Skeletal muscle tissue (tissue), 4 donors: ENCODE measurements around the gene KLK3. TPM values are rescaled to one million over a fixed set of nuclear protein-coding genes. Genes with fewer than 3 reads are reported as not detected.

Source experiments
- H3K27ac ChIP-seq: one replicate; pipeline ENCODE4 v1.7.0; 2013; ENCODE audit warnings: mild to moderate bottlenecking, low read depth, low read length, inconsistent platforms
- H3K27me3 ChIP-seq, 3 donors: one replicate each; pipeline ENCODE4 v1.7.0; 2013; ENCODE audit warnings: low read length in 3 of 3; ENCODE audit not compliant: control insufficient read depth in 3 of 3, insufficient read depth in 3 of 3
- H3K36me3 ChIP-seq, 3 donors: one replicate each; pipeline ENCODE4 v1.7.0; 2013; ENCODE audit warnings: low read length in 3 of 3; ENCODE audit not compliant: control insufficient read depth in 3 of 3, insufficient read depth in 3 of 3
- H3K4me1 ChIP-seq, 3 donors: one replicate each; pipeline ENCODE4 v1.7.0; 2013; ENCODE audit warnings: low read length in 3 of 3, mild to moderate bottlenecking in 3 of 3; ENCODE audit not compliant: control insufficient read depth in 3 of 3, insufficient read depth in 3 of 3
- H3K4me3 ChIP-seq, 3 donors: one replicate each; pipeline ENCODE4 v1.7.0; 2013; ENCODE audit warnings: low read length in 3 of 3
- H3K9ac ChIP-seq, 3 donors: one replicate each; pipeline ENCODE4 v1.7.0; 2013; ENCODE audit warnings: low read length in 3 of 3, mild to moderate bottlenecking in 3 of 3, moderate library complexity in 2 of 3, low read depth in 1 of 3
- H3K9me3 ChIP-seq, 3 donors: one replicate each; pipeline ENCODE4 v1.7.0; 2013; ENCODE audit warnings: low read length in 3 of 3; ENCODE audit not compliant: control insufficient read depth in 3 of 3
- total RNA-seq: library from RNA; depleted of rRNA; stranded (reverse); fragments of >200 nt; gene quantifications from one replicate; pipeline ENCODE4 v1.2.3, GENCODE V29; 2014
- donor health status: Osteomylitis.

Gene KLK3
- total RNA-seq, 1 donor from 2014 or later: not detected

DNA sequence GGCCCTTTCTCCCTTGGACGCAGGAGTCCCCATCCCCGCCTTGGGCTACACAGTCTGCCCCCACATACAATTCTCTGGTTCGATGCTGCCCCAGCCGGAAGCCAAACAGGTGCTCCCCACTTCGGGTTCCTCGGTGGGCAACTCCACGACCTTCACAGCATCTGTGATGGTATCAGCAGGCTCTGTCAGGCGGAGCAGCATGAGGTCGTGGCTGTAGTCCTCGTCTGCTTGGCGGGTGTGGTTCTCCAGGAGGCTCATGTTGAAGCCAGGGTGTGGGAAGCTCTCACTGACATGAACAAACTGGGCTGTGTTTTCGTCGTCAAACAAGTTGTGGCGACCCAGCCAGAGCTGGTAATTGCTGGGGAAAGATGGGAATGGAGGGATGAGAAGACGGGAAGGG lies 34.6 kb upstream of the KLK3 start:
- Histone ChIP-seq H3K4me3 (no peak overlapping the region), H3K36me3 (no peaks in the 10 kb centered on the region), H3K4me1 (peaks cover 0 to 5% (median 4%) of the 10 kb centered on the region in 3 donors), H3K9ac (no peak overlapping the region), H3K27me3 (peaks cover 62 to 71% (median 64%) of the 10 kb centered on the region in 3 donors), H3K9me3 (no peaks in the 10 kb centered on the region), H3K27ac (no peak overlapping the region)

DNA sequence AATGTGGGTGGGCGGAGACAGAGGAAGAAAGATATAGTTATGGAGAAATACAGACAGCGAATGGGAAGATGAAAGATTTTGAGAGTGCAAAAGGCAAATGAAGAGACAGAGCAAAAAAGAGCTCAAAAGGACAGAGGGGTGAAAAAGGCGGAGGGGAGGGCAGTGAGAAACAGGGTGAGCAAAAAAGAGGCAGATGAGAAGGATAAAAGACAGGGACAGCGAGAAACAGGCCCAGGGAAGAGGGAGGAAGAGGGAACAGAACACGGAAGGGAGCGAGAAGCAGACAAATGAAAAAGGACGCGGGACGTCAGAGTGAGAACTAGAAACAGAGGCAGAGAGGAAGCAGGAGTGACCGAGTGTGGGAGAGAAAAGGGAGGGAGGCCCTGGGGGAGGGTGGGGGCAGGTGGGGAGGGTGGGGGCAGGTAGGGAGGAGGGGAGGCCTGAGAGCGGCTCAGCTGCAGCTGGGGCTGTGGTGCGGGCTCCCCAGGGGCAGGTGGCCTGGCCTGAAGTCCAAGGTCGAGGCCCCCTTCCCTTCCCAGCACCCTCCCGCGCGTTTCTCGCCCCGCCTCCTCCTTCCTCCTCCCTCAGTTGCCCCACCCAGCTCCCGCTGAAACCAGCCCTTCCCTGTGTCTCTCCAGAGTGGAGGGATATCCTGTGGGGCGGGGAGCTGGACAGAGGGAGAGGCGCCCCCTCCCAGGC lies 34.0 kb upstream of the KLK3 start:
- H3K9ac ChIP-seq: no peak overlapping the region
- no peaks in the 10 kb centered on the region for H3K36me3 ChIP-seq
- H3K9me3 ChIP-seq: no peaks in the 10 kb centered on the region
- H3K4me1 ChIP-seq: peaks cover 0 to 5% (median 4%) of the 10 kb centered on the region in 3 donors
- H3K4me3 ChIP-seq: no peak overlapping the region
- H3K27me3 ChIP-seq: peaks cover 59 to 72% (median 61%) of the 10 kb centered on the region in 3 donors
- no peak overlapping the region for H3K27ac ChIP-seq

DNA sequence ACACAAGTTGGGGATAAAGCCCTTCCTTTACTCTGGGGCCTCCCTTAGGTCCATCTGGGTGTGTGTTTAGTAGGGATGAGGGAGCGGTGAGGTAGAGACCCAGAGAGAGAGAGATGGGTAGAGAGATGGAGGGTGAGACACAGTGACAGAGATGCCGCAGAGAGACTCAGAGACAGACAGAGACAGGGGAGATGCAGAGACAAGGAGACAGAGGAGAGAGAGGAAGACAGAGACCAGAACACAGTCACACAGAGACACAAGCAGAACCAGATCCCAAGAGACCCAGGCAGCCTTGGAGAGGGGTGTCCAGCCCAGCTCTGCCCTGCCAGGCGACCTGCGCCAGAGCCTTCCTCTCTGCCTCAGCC lies 33.5 kb upstream of the KLK3 start:
- Histone ChIP-seq H3K4me3 (no peak overlapping the region), H3K27me3 (peaks cover 56 to 71% (median 61%) of the 10 kb centered on the region in 3 donors)

DNA sequence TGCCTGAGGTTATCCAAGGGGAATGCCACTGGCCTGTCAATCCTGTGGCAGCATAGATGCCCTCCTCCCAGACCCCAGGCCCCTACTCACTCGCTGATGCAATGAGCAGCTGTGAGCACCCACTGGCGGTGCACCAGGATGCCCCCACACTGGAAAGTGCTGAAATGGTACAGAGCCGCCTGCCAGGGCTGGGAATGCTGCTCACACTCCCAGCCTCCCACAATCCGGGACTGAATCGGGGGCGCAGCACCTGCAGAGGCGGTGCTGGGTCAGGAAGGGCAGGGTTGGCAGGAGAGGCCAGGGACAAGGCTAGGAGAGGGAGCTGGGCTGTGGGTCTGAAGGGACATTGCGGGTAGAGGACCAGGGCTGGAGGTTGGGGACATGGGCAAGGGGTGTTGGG lies 33.1 kb upstream of the KLK3 start:
- peaks cover 0 to 5% (median 4%) of the 10 kb centered on the region in 3 donors for H3K4me1 ChIP-seq
- H3K9ac ChIP-seq: no peak overlapping the region
- H3K27ac ChIP-seq: no peak overlapping the region
- H3K9me3 ChIP-seq: no peaks in the 10 kb centered on the region
- H3K4me3 ChIP-seq: no peak overlapping the region
- H3K36me3 ChIP-seq: no peaks in the 10 kb centered on the region
- H3K27me3 ChIP-seq: peaks cover 55 to 71% (median 63%) of the 10 kb centered on the region in 3 donors

More for the DNA sequence above, 33.5 kb upstream of the KLK3 start:
- H3K36me3 ChIP-seq: no peaks in the 10 kb centered on the region
- no peak overlapping the region for H3K27ac ChIP-seq
- no peak overlapping the region for H3K9ac ChIP-seq
- no peaks in the 10 kb centered on the region for H3K9me3 ChIP-seq
- H3K4me1 ChIP-seq: peaks cover 0 to 5% (median 4%) of the 10 kb centered on the region in 3 donors

DNA sequence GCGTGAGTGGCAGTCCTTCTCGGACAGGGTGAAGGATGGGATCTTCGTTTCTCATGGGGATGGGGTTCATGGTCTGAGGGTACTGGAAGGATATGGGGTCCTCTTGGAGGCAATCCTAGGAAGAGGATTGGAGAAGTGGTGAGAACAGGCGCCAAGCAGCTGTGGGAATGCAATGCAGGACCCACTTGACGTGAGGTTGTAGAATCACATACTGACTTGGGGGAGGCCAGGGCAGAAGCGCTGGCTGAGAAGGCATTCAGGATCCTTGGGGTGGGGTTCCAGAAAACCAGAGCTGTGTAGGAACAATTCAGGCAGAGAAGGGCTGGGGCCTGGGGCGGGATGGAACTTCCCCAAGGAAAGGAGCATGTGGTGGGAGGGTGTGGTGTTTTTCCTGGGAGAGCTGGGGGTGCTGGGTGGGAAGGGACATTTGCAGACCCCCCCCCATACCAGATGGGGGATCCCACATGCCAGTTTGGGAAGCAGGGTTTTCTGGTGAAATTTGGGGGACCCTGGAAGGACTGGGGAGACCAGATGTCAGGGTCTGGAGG lies 32.0 kb upstream of the KLK3 start:
- H3K36me3 ChIP-seq: no peaks in the 10 kb centered on the region
- no peak overlapping the region for H3K9ac ChIP-seq
- peaks cover 0 to 5% (median 4%) of the 10 kb centered on the region in 3 donors for H3K4me1 ChIP-seq
- no peak overlapping the region for H3K27ac ChIP-seq
- peaks cover 49 to 67% (median 57%) of the 10 kb centered on the region in 3 donors for H3K27me3 ChIP-seq
- no peak overlapping the region for H3K4me3 ChIP-seq
- no peaks in the 10 kb centered on the region for H3K9me3 ChIP-seq

DNA sequence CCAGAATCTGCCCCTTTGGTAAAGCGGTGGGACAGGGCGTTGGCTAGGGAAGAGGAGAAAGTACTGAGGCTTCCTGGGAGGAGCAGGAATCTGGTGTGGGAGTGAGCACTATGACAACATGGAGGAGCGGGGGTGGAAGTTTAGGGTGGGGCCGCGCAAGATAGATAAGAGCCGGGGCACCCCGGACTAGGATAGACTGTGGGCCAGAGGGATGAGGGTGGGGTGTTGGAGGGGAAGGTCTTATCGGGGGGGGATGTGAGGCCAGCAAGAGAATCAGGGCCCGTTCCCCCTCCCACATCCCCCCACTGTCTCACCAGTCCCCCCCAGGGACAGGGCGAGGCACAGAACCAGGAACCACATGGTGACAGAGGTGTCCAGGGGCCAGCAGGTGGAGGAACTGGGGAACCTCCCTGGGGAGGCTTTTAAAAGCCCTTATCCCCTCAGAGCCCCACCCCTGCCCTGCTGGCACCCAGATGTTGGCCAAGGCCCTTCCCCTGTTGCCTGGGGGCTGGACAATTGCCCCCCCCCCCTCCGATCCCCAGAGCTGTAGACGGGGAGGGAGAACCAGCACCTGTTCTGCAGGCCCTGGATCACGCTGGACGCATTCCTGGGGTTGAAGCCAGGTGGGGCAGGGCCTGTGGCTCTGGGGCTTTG lies 31.2 kb upstream of the KLK3 start, which contains the start of gene KLK1:
TSS of gene KLK1 (minus strand) at position 399 of the 654 bp plus-strand sequence. CDS start at position 360, 39 bp downstream.
- Histone ChIP-seq H3K4me1 (no peaks in the 10 kb centered on the region), H3K36me3 (no peaks in the 10 kb centered on the region), H3K9me3 (no peaks in the 10 kb centered on the region), H3K9ac (no peak within 1 kb of the TSS), H3K4me3 (no peak within 1 kb of the TSS), H3K27me3 (peaks cover 47 to 63% (median 49%) of the 10 kb centered on the region in 3 donors), H3K27ac (no peak within 1 kb of the TSS)

DNA sequence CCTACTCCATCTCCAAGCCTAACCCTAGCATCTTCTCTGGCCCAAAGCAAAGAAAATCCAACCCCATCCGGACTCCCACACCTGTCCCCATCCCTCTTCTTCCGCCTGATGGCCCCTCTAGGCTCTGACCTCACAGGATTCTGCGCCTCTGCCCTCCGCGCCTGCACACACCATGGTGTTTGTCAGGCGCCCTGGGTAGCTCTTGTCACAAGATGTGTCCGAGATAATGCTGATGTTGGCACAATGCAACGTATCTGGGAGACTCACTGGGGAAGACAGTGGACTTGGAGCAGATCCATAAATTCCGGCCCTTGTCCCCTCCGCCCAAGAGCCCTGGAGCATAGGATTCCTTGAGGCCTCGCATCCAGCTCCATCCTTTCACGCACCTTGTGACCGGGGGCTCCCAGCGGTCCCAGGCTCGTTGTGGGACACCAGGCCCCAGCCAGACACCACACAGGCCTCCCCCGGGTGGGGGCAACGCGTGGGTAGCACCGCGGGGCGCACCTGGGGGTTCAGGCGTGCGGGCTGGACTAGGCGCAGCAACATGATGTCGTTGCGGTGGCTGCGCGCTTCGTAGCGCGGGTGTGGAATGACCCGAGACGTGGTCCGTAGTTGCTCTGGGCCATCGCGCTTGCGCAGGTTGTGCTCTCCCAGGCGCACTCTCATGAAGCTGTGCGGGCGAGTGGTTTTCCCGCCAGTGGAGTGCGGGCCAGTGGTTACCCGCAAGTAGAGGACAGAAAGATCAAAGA lies 28.0 kb upstream of the KLK3 start:
- H3K27me3 ChIP-seq: peaks cover 19 to 54% (median 28%) of the 10 kb centered on the region in 3 donors
- H3K4me1 ChIP-seq: no peaks in the 10 kb centered on the region
- H3K4me3 ChIP-seq: no peak overlapping the region
- no peak overlapping the region for H3K9ac ChIP-seq
- H3K36me3 ChIP-seq: no peaks in the 10 kb centered on the region
- H3K9me3 ChIP-seq: no peaks in the 10 kb centered on the region
- no peak overlapping the region for H3K27ac ChIP-seq

DNA sequence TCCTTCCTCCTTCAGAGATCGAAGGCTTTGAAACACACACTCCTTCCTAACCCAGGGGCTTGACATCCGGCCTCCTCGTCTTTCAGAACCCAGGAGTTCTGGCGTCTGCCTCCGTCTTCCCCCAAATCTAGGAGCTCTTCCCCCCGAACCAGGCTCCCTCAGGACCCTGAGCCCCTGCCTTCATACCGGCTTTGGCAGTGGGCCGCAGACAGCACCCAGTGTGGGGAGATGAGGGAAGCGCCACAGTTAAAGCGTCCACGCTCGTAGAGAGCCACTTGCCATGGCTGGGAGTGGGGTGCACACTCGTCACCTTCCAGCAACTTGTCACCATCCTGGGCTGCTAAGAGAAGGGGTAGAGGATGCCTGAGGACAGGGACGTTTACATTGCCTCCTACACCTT lies 27.2 kb upstream of the KLK3 start:
- Histone ChIP-seq H3K27ac (no peak overlapping the region), H3K4me3 (no peak overlapping the region), H3K27me3 (peaks cover 11 to 46% (median 23%) of the 10 kb centered on the region in 3 donors), H3K4me1 (no peaks in the 10 kb centered on the region), H3K36me3 (no peaks in the 10 kb centered on the region), H3K9ac (no peak overlapping the region), H3K9me3 (no peaks in the 10 kb centered on the region)

DNA sequence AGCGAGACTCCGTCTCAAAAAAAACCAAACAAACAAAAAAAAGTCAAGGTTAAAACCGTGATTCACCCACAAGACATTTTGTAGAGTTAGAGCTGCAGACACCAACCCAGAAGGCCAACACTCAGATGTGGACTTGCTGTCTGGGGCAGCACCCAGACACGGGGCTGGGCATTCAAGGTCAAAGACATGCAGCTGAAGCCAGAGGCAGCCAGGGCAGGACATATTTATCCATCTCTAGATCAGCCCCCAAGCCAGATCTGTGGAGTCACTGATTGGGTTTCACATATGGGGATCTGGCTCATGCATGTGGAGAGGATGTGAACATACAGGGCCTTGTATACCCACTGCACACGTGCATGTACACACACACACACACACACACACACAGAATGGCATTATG lies 24.9 kb upstream of the KLK3 start:
- Histone ChIP-seq H3K27me3 (peaks cover 8 to 41% (median 21%) of the 10 kb centered on the region in 3 donors), H3K36me3 (no peaks in the 10 kb centered on the region), H3K27ac (no peak overlapping the region), H3K4me1 (no peaks in the 10 kb centered on the region), H3K4me3 (no peak overlapping the region), H3K9ac (no peak overlapping the region), H3K9me3 (no peaks in the 10 kb centered on the region)
